Neural cell (in vitro differentiated cells): Measurements from ENCODE around the gene C1orf74. TPM values are rescaled to one million over a fixed set of nuclear protein-coding genes. Genes with fewer than 3 reads are reported as not detected.

Experiments used
- H2AFZ ChIP-seq: fragments of 200-600, 300-800 bp; sonication (generic), shearing (Covaris generic); 2 replicates; pipeline ENCODE4 v1.6.0; 2014; ENCODE audit warnings: low read depth, mild to moderate bottlenecking, antibody characterized with exemption, low read length, moderate library complexity
- H3F3A ChIP-seq: fragments of 200-600 bp; shearing (Covaris generic); 2 replicates; pipeline ENCODE4 v1.6.1; 2016; ENCODE audit warnings: mild to moderate bottlenecking, moderate library complexity, mixed read lengths, antibody characterized with exemption, low read length; ENCODE audit not compliant: insufficient read depth, poor library complexity, severe bottlenecking
- H3K27ac ChIP-seq: fragments of 200-600, 300-800 bp; sonication (generic), shearing (Covaris generic); 2 replicates; pipeline ENCODE4 v1.5.1; 2014; ENCODE audit warnings: mild to moderate bottlenecking, low read length, moderate library complexity
- H3K27me3 ChIP-seq: fragments of 300-800, 200-600 bp; sonication (generic), shearing (Covaris generic); 2 replicates; pipeline ENCODE4 v1.6.0; 2014; ENCODE audit warnings: mild to moderate bottlenecking, low read depth, low read length, moderate library complexity; ENCODE audit not compliant: insufficient read depth
- H3K36me3 ChIP-seq: fragments of 300-800, 200-600 bp; sonication (generic), shearing (Covaris generic); 2 replicates; pipeline ENCODE4 v1.5.1; 2014; ENCODE audit warnings: mild to moderate bottlenecking, antibody characterized with exemption, low read length, moderate library complexity; ENCODE audit not compliant: insufficient read depth
- H3K4me2 ChIP-seq: fragments of 300-800, 200-600 bp; sonication (generic), shearing (Covaris generic); 2 replicates; pipeline ENCODE4 v1.6.0; 2014; ENCODE audit warnings: mild to moderate bottlenecking, low read length
- H3K4me3 ChIP-seq: fragments of 300-800, 200-600 bp; sonication (generic), shearing (Covaris generic); 2 replicates; pipeline ENCODE4 v1.5.1; 2014; ENCODE audit warnings: mild to moderate bottlenecking, low read length, moderate library complexity
- H3K79me2 ChIP-seq: fragments of 200-600 bp; shearing (Covaris generic); replicated peaks from 2 replicates; pipeline ENCODE4 v1.6.0; 2014; ENCODE audit warnings: mild to moderate bottlenecking, low read length, moderate library complexity; ENCODE audit not compliant: insufficient read depth
- H3K9ac ChIP-seq: fragments of 300-800, 200-600 bp; sonication (generic), shearing (Covaris generic); 2 replicates; pipeline ENCODE4 v1.6.1; 2016; ENCODE audit warnings: mild to moderate bottlenecking, low read length, mixed read lengths
- H3K9me2 ChIP-seq: fragments of 200-600 bp; shearing (Covaris generic); 2 replicates; pipeline ENCODE4 v1.6.1; 2016; ENCODE audit warnings: mild to moderate bottlenecking, low read length, mixed read lengths; ENCODE audit not compliant: insufficient read depth
- H3K9me3 ChIP-seq: fragments of 200-600, 300-800 bp; sonication (generic), shearing (Covaris generic); 2 replicates; pipeline ENCODE4 v1.6.1; 2016; ENCODE audit warnings: mild to moderate bottlenecking, mixed run types, low read length, moderate library complexity, mixed read lengths
- H4K20me1 ChIP-seq: fragments of 200-600 bp; shearing (Covaris generic); 2 replicates; pipeline ENCODE4 v1.6.1; 2016; ENCODE audit warnings: mild to moderate bottlenecking, mixed run types; ENCODE audit not compliant: insufficient read depth
- EP300 ChIP-seq: fragments of 450-650 bp; conservative IDR thresholded peaks from 2 replicates; pipeline ENCODE4 v1.6.1; 2014; ENCODE audit warnings: antibody characterized with exemption, mild to moderate bottlenecking, moderate library complexity; ENCODE audit not compliant: poor library complexity, severe bottlenecking
- EZH2 ChIP-seq: fragments of 200-600, 300-800 bp; shearing (Covaris generic), sonication (generic); IDR thresholded peaks from 2 replicates; pipeline ENCODE4 v1.6.1; 2014; ENCODE audit warnings: antibody characterized with exemption, low read length, borderline replicate concordance, mild to moderate bottlenecking; ENCODE audit not compliant: insufficient read depth, poor library complexity, severe bottlenecking
- MXI1 ChIP-seq: fragments of 450-650 bp; conservative IDR thresholded peaks from 2 replicates; pipeline ENCODE4 v1.6.1; 2014; ENCODE audit warnings: antibody characterized with exemption, mild to moderate bottlenecking; ENCODE audit not compliant: poor library complexity, severe bottlenecking
- POLR2AphosphoS5 ChIP-seq: IDR thresholded peaks from 2 replicates; pipeline ENCODE4 v1.6.1; 2012
- RAD21 ChIP-seq: fragments of 450-650 bp; conservative IDR thresholded peaks from 2 replicates; pipeline ENCODE4 v1.6.1; 2014; ENCODE audit warnings: antibody characterized with exemption, mild to moderate bottlenecking, moderate library complexity
- SMC3 ChIP-seq: fragments of 450-650 bp; conservative IDR thresholded peaks from 2 replicates; pipeline ENCODE4 v1.6.1; 2014; ENCODE audit warnings: antibody characterized with exemption, mild to moderate bottlenecking, moderate library complexity; ENCODE audit not compliant: poor library complexity
- TAF1 ChIP-seq: IDR thresholded peaks from 2 replicates; pipeline ENCODE4 v1.6.1; 2012; ENCODE audit warnings: low read depth
- polyA plus RNA-seq: library from polyadenylated mRNA; depleted of rRNA; stranded (reverse); fragments of >200 nt; gene quantifications from 2 replicates; pipeline ENCODE4 v1.2.3, GENCODE V29; 2014
- TF ChIP-seq, protein P1 (sequence below): IDR thresholded peaks from 2 replicates; pipeline ENCODE4 v1.6.1; 2012; ENCODE audit warnings: borderline replicate concordance
- TF ChIP-seq, protein P2 (sequence below): fragments of 450-650 bp; IDR thresholded peaks from 2 replicates; pipeline ENCODE4 v1.5.1; 2014; ENCODE audit warnings: antibody characterized with exemption, mild to moderate bottlenecking, moderate library complexity; ENCODE audit not compliant: poor library complexity, severe bottlenecking

C1orf74 gene
- polyA plus RNA-seq, 1 donor from 2014 or later = 1.4 TPM

DNA sequence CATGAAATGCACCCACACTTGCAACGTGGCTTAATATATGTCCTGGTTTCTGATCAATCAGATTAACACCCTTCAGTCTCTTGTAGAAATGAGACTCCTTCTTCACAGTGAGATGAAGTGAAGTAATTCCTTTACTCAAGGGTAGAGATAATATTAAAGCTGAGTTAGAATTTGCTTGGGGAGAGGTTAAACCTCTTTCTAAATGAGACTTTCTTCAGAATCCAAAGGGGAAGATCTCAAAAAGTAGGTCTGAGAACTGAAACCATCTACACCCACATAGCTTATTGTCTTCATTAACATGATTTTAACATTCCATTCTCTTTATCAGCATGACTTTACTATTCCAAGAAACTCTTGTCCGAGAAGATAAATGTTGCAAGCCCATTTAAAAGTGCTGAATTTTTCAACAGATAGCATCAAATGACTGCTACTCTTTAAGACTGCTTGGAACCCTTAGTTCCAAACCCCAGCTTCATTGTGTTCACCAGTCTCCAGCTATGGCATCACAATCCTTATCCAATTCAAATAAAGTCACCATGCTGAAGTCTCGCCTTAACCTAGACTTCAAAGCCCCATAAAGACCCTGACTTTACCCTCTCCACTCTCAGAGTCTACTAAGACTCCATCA, 47.8 kb downstream of the C1orf74 start:
- Histone ChIP-seq H3K36me3 (no peaks in the 10 kb centered on the region), H3K9ac (no peak overlapping the region), H3K27ac (no peak overlapping the region), H3K9me2 (no peaks in the 10 kb centered on the region), H3K79me2 (no peaks in the 10 kb centered on the region), H3K27me3 (no peaks in the 10 kb centered on the region), H2AFZ (no peak overlapping the region), H3K4me3 (no peak overlapping the region), H3F3A (no peaks in the 10 kb centered on the region), H4K20me1 (no peaks in the 10 kb centered on the region), H3K4me2 (no peak overlapping the region), H3K9me3 (no peaks in the 10 kb centered on the region)
- TF ChIP-seq POLR2AphosphoS5 = no peak
- no peak for TF ChIP-seq SMC3

DNA sequence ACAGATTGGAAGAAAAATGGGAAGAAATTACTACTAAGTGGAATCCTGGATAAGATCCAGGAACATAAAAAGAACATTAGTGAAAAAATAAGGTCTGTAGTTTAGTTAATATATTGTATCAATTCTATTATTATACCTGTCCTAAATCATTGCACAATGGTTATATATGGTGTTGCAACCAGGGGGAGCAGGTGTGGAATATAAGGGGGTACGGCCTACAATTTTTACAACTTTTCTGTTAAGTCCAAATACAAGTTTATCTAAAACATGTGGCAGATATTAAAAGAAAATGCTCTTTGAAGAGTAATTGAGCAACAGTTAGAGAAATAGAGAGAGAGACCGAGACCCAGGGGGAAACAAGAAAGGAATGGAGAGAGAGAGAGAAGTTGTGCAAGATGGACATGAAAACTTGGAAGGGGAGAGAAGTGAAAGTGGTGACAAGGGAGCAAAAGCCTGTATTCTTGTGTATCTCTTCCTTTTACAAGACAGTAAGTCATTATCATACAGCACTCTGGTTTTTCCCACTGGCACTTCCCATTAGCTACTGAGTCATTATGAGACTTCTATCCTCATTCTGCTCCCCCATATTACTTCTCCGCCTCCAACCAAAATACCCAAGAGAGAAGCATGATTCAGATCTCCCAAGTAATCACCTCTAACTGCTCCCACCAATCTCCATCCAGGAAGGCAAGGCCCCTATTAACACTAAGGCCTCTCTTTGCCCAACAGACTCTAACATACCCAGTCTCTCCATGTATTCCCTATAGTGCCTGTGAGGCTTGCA, 50.8 kb downstream of the C1orf74 start:
- Histone ChIP-seq H3K4me2 (no peak overlapping the region), H2AFZ (no peak overlapping the region), H3K9ac (no peak overlapping the region), H3K9me2 (no peaks in the 10 kb centered on the region), H3K4me3 (no peak overlapping the region), H4K20me1 (no peaks in the 10 kb centered on the region), H3K27me3 (no peaks in the 10 kb centered on the region), H3K36me3 (no peaks in the 10 kb centered on the region), H3K9me3 (no peaks in the 10 kb centered on the region), H3K27ac (no peak overlapping the region), H3F3A (no peaks in the 10 kb centered on the region), H3K79me2 (no peaks in the 10 kb centered on the region)
- no peak for TF ChIP-seq MXI1
- no peak for TF ChIP-seq RAD21
- TF ChIP-seq, protein P1, sequence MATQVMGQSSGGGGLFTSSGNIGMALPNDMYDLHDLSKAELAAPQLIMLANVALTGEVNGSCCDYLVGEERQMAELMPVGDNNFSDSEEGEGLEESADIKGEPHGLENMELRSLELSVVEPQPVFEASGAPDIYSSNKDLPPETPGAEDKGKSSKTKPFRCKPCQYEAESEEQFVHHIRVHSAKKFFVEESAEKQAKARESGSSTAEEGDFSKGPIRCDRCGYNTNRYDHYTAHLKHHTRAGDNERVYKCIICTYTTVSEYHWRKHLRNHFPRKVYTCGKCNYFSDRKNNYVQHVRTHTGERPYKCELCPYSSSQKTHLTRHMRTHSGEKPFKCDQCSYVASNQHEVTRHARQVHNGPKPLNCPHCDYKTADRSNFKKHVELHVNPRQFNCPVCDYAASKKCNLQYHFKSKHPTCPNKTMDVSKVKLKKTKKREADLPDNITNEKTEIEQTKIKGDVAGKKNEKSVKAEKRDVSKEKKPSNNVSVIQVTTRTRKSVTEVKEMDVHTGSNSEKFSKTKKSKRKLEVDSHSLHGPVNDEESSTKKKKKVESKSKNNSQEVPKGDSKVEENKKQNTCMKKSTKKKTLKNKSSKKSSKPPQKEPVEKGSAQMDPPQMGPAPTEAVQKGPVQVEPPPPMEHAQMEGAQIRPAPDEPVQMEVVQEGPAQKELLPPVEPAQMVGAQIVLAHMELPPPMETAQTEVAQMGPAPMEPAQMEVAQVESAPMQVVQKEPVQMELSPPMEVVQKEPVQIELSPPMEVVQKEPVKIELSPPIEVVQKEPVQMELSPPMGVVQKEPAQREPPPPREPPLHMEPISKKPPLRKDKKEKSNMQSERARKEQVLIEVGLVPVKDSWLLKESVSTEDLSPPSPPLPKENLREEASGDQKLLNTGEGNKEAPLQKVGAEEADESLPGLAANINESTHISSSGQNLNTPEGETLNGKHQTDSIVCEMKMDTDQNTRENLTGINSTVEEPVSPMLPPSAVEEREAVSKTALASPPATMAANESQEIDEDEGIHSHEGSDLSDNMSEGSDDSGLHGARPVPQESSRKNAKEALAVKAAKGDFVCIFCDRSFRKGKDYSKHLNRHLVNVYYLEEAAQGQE = no peak
- TF ChIP-seq POLR2AphosphoS5 = no peak
- TF ChIP-seq EP300 = no peak
- no peak for TF ChIP-seq SMC3

DNA sequence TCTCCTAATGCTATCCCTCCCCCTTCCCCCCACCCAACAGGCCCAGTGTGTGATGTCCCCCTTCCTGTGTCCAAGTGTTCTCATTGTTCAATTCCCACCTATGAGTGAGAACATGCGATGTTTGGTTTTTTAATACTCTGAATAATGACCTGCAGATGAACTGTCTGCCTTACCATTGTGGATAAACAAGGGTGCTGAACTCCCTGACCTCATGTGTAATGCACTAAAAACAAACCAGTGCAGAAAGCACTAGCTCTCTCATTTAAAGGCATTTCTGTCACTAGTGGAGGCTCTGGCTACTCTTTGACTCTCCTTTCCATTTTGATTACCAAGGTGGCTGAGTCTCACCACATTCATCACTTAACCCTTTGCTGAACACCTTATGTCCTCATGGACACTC, 51.6 kb downstream of the C1orf74 start:
- Histone ChIP-seq H3K4me2 (no peak overlapping the region), H2AFZ (no peak overlapping the region), H3K36me3 (no peaks in the 10 kb centered on the region), H3K27ac (no peak overlapping the region), H3K9ac (no peak overlapping the region), H3F3A (no peaks in the 10 kb centered on the region), H3K4me3 (no peak overlapping the region), H3K27me3 (no peaks in the 10 kb centered on the region), H3K79me2 (no peaks in the 10 kb centered on the region), H3K9me3 (no peaks in the 10 kb centered on the region), H3K9me2 (no peaks in the 10 kb centered on the region), H4K20me1 (no peaks in the 10 kb centered on the region)
- no peak for TF ChIP-seq POLR2AphosphoS5
- no peak for TF ChIP-seq TAF1
- TF ChIP-seq, protein P1 = no peak
- TF ChIP-seq RAD21 = no peak
- no peak for TF ChIP-seq MXI1
- TF ChIP-seq EP300 = no peak
- no peak for TF ChIP-seq SMC3
- TF ChIP-seq EZH2 = no peak
- TF ChIP-seq, protein P2, sequence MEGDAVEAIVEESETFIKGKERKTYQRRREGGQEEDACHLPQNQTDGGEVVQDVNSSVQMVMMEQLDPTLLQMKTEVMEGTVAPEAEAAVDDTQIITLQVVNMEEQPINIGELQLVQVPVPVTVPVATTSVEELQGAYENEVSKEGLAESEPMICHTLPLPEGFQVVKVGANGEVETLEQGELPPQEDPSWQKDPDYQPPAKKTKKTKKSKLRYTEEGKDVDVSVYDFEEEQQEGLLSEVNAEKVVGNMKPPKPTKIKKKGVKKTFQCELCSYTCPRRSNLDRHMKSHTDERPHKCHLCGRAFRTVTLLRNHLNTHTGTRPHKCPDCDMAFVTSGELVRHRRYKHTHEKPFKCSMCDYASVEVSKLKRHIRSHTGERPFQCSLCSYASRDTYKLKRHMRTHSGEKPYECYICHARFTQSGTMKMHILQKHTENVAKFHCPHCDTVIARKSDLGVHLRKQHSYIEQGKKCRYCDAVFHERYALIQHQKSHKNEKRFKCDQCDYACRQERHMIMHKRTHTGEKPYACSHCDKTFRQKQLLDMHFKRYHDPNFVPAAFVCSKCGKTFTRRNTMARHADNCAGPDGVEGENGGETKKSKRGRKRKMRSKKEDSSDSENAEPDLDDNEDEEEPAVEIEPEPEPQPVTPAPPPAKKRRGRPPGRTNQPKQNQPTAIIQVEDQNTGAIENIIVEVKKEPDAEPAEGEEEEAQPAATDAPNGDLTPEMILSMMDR = no peak
